H9 (cell line): ENCODE measurements around the gene CCDC40. TPM values are rescaled to one million over a fixed set of nuclear protein-coding genes. Genes with fewer than 3 reads are reported as not detected.

Experiments used
- DNase-seq: peaks from one replicate; pipeline ENCODE4 v3.0.0-alpha.2; 2017
- H2AFZ ChIP-seq: one replicate; pipeline ENCODE4 v1.6.1; 2013; ENCODE audit warnings: mild to moderate bottlenecking, low read length, control low read depth, moderate library complexity
- H2AK5ac ChIP-seq: 2 replicates; pipeline ENCODE4 v1.6.1; 2013; ENCODE audit warnings: low read length, control low read depth, mixed read lengths; ENCODE audit not compliant: insufficient read length
- H2BK120ac ChIP-seq: one replicate; pipeline ENCODE4 v1.6.1; 2013; ENCODE audit warnings: low read depth, mild to moderate bottlenecking, low read length, control low read depth, inconsistent platforms; ENCODE audit not compliant: poor library complexity, severe bottlenecking
- H2BK12ac ChIP-seq: 2 replicates; pipeline ENCODE4 v1.6.1; 2013; ENCODE audit warnings: low read length, control low read depth, mixed read lengths, low read depth; ENCODE audit not compliant: insufficient read length
- H2BK15ac ChIP-seq: 2 replicates; pipeline ENCODE4 v1.6.1; 2013; ENCODE audit warnings: low read depth, low read length, control low read depth
- H2BK20ac ChIP-seq: one replicate; pipeline ENCODE4 v1.6.1; 2013; ENCODE audit warnings: low read depth, mild to moderate bottlenecking, low read length, control low read depth, inconsistent platforms; ENCODE audit not compliant: poor library complexity, severe bottlenecking
- H2BK5ac ChIP-seq: 2 replicates; pipeline ENCODE4 v1.6.1; 2013; ENCODE audit warnings: low read length, control low read depth, mixed read lengths; ENCODE audit not compliant: insufficient read length
- H3K14ac ChIP-seq: 2 replicates; pipeline ENCODE4 v1.6.1; 2013; ENCODE audit warnings: low read length, control low read depth; ENCODE audit not compliant: insufficient read depth
- H3K18ac ChIP-seq: 2 replicates; pipeline ENCODE4 v1.6.1; 2013; ENCODE audit warnings: low read depth, mild to moderate bottlenecking, mixed read lengths, low read length, control low read depth; ENCODE audit not compliant: insufficient read length
- H3K23ac ChIP-seq: 2 replicates; pipeline ENCODE4 v1.6.1; 2013; ENCODE audit warnings: low read length, control low read depth, mixed read lengths, low read depth; ENCODE audit not compliant: insufficient read length
- H3K23me2 ChIP-seq: 2 replicates; pipeline ENCODE4 v1.6.1; 2013; ENCODE audit warnings: low read depth, mild to moderate bottlenecking, mixed read lengths, low read length, control low read depth; ENCODE audit not compliant: insufficient read length, poor library complexity, severe bottlenecking
- H3K27ac ChIP-seq: 2 replicates; pipeline ENCODE4 v1.5.1; 2013; ENCODE audit warnings: low read length, control low read depth, mixed read lengths, low read depth; ENCODE audit not compliant: insufficient read length
- H3K27me3 ChIP-seq: 2 replicates; pipeline ENCODE4 v1.6.1; 2013; ENCODE audit warnings: low read length, control low read depth, inconsistent platforms; ENCODE audit not compliant: insufficient read depth
- H3K4ac ChIP-seq: 2 replicates; pipeline ENCODE4 v1.6.1; 2013; ENCODE audit warnings: low read depth, mild to moderate bottlenecking, control low read depth, inconsistent platforms, low read length, moderate library complexity
- H3K4me1 ChIP-seq: 2 replicates; pipeline ENCODE4 v1.6.1; 2013; ENCODE audit warnings: low read length, control low read depth, inconsistent platforms; ENCODE audit not compliant: insufficient read depth
- H3K4me2 ChIP-seq: 2 replicates; pipeline ENCODE4 v1.6.1; 2013; ENCODE audit warnings: low read length, control low read depth, mixed read lengths; ENCODE audit not compliant: insufficient read length, insufficient read depth
- H3K56ac ChIP-seq: 2 replicates; pipeline ENCODE4 v1.6.1; 2013; ENCODE audit warnings: low read depth, mild to moderate bottlenecking, mixed read lengths, low read length, control low read depth; ENCODE audit not compliant: insufficient read length
- H3K79me1 ChIP-seq: 2 replicates; pipeline ENCODE4 v1.6.1; 2013; ENCODE audit warnings: low read depth, mild to moderate bottlenecking, moderate library complexity, low read length, control low read depth, inconsistent platforms; ENCODE audit not compliant: insufficient read depth, poor library complexity, severe bottlenecking
- H3K79me2 ChIP-seq: 2 replicates; pipeline ENCODE4 v1.6.1; 2013; ENCODE audit warnings: low read length, control low read depth, inconsistent platforms; ENCODE audit not compliant: insufficient read depth
- H3K9ac ChIP-seq: 2 replicates; pipeline ENCODE4 v1.6.1; 2013; ENCODE audit warnings: low read length, control low read depth, mixed read lengths; ENCODE audit not compliant: insufficient read length; ENCODE audit errors: extremely low read depth
- H3K9me3 ChIP-seq: one replicate; pipeline ENCODE4 v1.6.1; 2013; ENCODE audit warnings: low read depth, low read length, inconsistent platforms; ENCODE audit not compliant: control insufficient read depth
- H3T11ph ChIP-seq: one replicate; pipeline ENCODE4 v1.6.1; 2013; ENCODE audit warnings: mild to moderate bottlenecking, low read length, control low read depth, inconsistent platforms
- H4K20me1 ChIP-seq: one replicate; pipeline ENCODE4 v1.6.1; 2013; ENCODE audit not compliant: control insufficient read depth, insufficient read length, insufficient read depth
- H4K5ac ChIP-seq: 2 replicates; pipeline ENCODE4 v1.6.1; 2013; ENCODE audit warnings: low read depth, mild to moderate bottlenecking, mixed read lengths, low read length, control low read depth; ENCODE audit not compliant: insufficient read length
- H4K8ac ChIP-seq: replicated peaks from 2 replicates; pipeline ENCODE4 v1.6.1; 2013; ENCODE audit warnings: low read length, control low read depth, mixed read lengths, low read depth; ENCODE audit not compliant: insufficient read length
- H4K91ac ChIP-seq: 2 replicates; pipeline ENCODE4 v1.6.1; 2013; ENCODE audit warnings: low read depth, mild to moderate bottlenecking, moderate library complexity, mixed read lengths, low read length, control low read depth; ENCODE audit not compliant: insufficient read length
- H3K27ac Mint-ChIP-seq, 3 experiments: 2 replicates in 2 of 3; 3 replicates in 1 of 3; pipeline ENCODE4 v1.8.0; 2020 to 2021; ENCODE audit warnings: mixed read lengths in 3 of 3, mild to moderate bottlenecking in 1 of 3, moderate library complexity in 1 of 3
- H3K27me3 Mint-ChIP-seq: 2 replicates; pipeline ENCODE4 v1.8.0; 2021; ENCODE audit warnings: low read depth, mild to moderate bottlenecking, moderate library complexity, mixed read lengths
- H3K36me3 Mint-ChIP-seq, 3 experiments: 2 replicates in 2 of 3; 3 replicates in 1 of 3; pipeline ENCODE4 v1.8.0; 2020 to 2021; ENCODE audit warnings: low read depth in 3 of 3, mixed read lengths in 3 of 3; ENCODE audit not compliant: insufficient read depth in 1 of 3
- H3K4me1 Mint-ChIP-seq, 2 experiments: 2 replicates each; pipeline ENCODE4 v1.8.0; 2020; ENCODE audit warnings: mixed read lengths in 2 of 2
- H3K4me3 Mint-ChIP-seq, 2 experiments: 2 replicates in 1 of 2; 3 replicates in 1 of 2; pipeline ENCODE4 v1.8.0; 2020 to 2021; ENCODE audit warnings: mild to moderate bottlenecking in 2 of 2, mixed read lengths in 2 of 2, moderate library complexity in 1 of 2
- H3K9me3 Mint-ChIP-seq, 2 experiments: 2 replicates in 1 of 2; 3 replicates in 1 of 2; pipeline ENCODE4 v1.8.0; 2020; ENCODE audit warnings: mild to moderate bottlenecking in 2 of 2, mixed read lengths in 2 of 2, moderate library complexity in 1 of 2
- CTCF ChIP-seq: fragments of 200-600 bp; sonication (generic); conservative IDR thresholded peaks from 3 replicates; pipeline ENCODE4 v1.8.0; 2021; ENCODE audit warnings: antibody characterized with exemption, mild to moderate bottlenecking
- WGBS: extraction: QIAGEN DNeasy Blood & Tissue Kit; methylation state at CpG from one replicate; pipeline ENCODE4 v1.1.7; 2013; ENCODE audit warnings: missing lambda C conversion rate, low lambda C conversion rate, mixed read lengths; ENCODE audit not compliant: insufficient read length; ENCODE audit errors: extremely low coverage; 5-methylcytosine and 5-hydroxymethylcytosine counted together
- total RNA-seq: library from RNA; stranded (reverse); gene quantifications from 2 replicates; pipeline ENCODE4 v1.2.1, GENCODE V29; 2021

Gene CCDC40
- total RNA-seq, 1 experiment from 2014 or later: 8.9 TPM

- no peak overlapping the region for H3K27ac Mint-ChIP-seq
Observed at GRCh38 chr17:80084773-80085172, 48.3 kb downstream of the CCDC40 start.

More at GRCh38 chr17:80084773-80085172, 48.3 kb downstream of the CCDC40 start:
- no peaks in the 10 kb centered on the region for H3K79me1 ChIP-seq
- peaks cover 8 to 11% of the 10 kb centered on the region in 2 experiments for H3K4me1 Mint-ChIP-seq
- H3K27me3 Mint-ChIP-seq: peaks cover 6% of the 10 kb centered on the region
- H3K4ac ChIP-seq: no peak overlapping the region
- no peaks in the 10 kb centered on the region for H3K9me3 ChIP-seq
- no peak overlapping the region for H4K91ac ChIP-seq
- no peaks in the 10 kb centered on the region for H3K9me3 Mint-ChIP-seq
- TF ChIP-seq CTCF: no peak
- H3K4me2 ChIP-seq: no peak overlapping the region
- H3K18ac ChIP-seq: no peak overlapping the region
- H3K36me3 Mint-ChIP-seq: 0 out of 7 replicates have a peak, but pooled peaks cover 0 to 3% (median 0%) of the 10 kb centered on the region in 3 experiments
- no peak overlapping the region for H2AK5ac ChIP-seq
- no peaks in the 10 kb centered on the region for H3K79me2 ChIP-seq
- H3T11ph ChIP-seq: no peak overlapping the region
- H3K4me1 ChIP-seq: no peaks in the 10 kb centered on the region
- no peak overlapping the region for H3K9ac ChIP-seq
- no peak overlapping the region for H3K27ac ChIP-seq
- H3K56ac ChIP-seq: no peak overlapping the region
- no peak overlapping the region for H3K4me3 Mint-ChIP-seq
- no peaks in the 10 kb centered on the region for H3K23me2 ChIP-seq
- H2BK20ac ChIP-seq: no peak overlapping the region
- no peak overlapping the region for H4K8ac ChIP-seq
- no peaks in the 10 kb centered on the region for H4K20me1 ChIP-seq
- WGBS: no CpG with 5 or more reads among the region's 15 CpGs
- no peak overlapping the region; the same call in 1 of the 2 replicates for H3K14ac ChIP-seq
- H2BK12ac ChIP-seq: no peak overlapping the region
- no peak overlapping the region for H2BK15ac ChIP-seq
- no peak overlapping the region for H2AFZ ChIP-seq
- no peak overlapping the region for H2BK5ac ChIP-seq
- H4K5ac ChIP-seq: no peak overlapping the region
- no peak overlapping the region for H3K23ac ChIP-seq
- H2BK120ac ChIP-seq: no peak overlapping the region
- H3K27me3 ChIP-seq: no peaks in the 10 kb centered on the region
- DNase-seq: no peak
